WTC11 (cell line): ENCODE results near the gene ISL1. TPM values are rescaled to one million over a fixed set of nuclear protein-coding genes. Genes with fewer than 3 reads are reported as not detected.

Experiments
- ATAC-seq: fragments of 200-7000 bp; cut with Tn5 transposase; 2 replicates; pipeline ENCODE4 v1.10.0; 2021; ENCODE audit warnings: mild to moderate bottlenecking, moderate library complexity
- CTCF ChIA-PET: fragments of 300-600 bp; sonication (Branson Sonifier 250); formaldehyde crosslinking; loops from one replicate; lab custom pipeline; 2021; ENCODE audit warnings: antibody characterized with exemption; lab: Charles Lee
- POLR2A ChIA-PET: fragments of 350-600 bp; sonication (Branson Sonifier 250); formaldehyde crosslinking; loops from one replicate; lab custom pipeline; 2021; ENCODE audit warnings: antibody characterized with exemption; lab: Charles Lee
- DNase-seq: peaks from one replicate; pipeline ENCODE4 v3.0.0; 2021; ENCODE audit warnings: low spot score
- H3K27ac Mint-ChIP-seq: 2 replicates; pipeline ENCODE4 v1.8.0; 2021; ENCODE audit warnings: mixed read lengths
- H3K27me3 Mint-ChIP-seq: 2 replicates; pipeline ENCODE4 v1.8.0; 2021; ENCODE audit warnings: low read depth, mild to moderate bottlenecking, moderate library complexity, mixed read lengths
- H3K36me3 Mint-ChIP-seq: 2 replicates; pipeline ENCODE4 v1.8.0; 2021; ENCODE audit warnings: mixed read lengths
- H3K4me1 Mint-ChIP-seq: 2 replicates; pipeline ENCODE4 v1.8.0; 2022; ENCODE audit warnings: mixed read lengths
- H3K4me3 Mint-ChIP-seq: 2 replicates; pipeline ENCODE4 v1.8.0; 2021; ENCODE audit warnings: mild to moderate bottlenecking, moderate library complexity, mixed read lengths
- H3K9me3 Mint-ChIP-seq: 2 replicates; pipeline ENCODE4 v1.8.0; 2021; ENCODE audit warnings: mixed read lengths
- CBFB ChIP-seq: sonication (generic); formaldehyde crosslinking; IDR thresholded peaks from 2 replicates; pipeline ENCODE4 v1.8.1; 2022; ENCODE audit warnings: mild to moderate bottlenecking, low read depth, missing genetic modification reagents
- CREM ChIP-seq: sonication (generic); formaldehyde crosslinking; IDR thresholded peaks from 2 replicates; pipeline ENCODE4 v1.8.1; 2022; ENCODE audit warnings: mild to moderate bottlenecking, missing genetic modification reagents, moderate library complexity
- E2F5 ChIP-seq: sonication (generic); formaldehyde crosslinking; IDR thresholded peaks from 2 replicates; pipeline ENCODE4 v1.8.1; 2022; ENCODE audit warnings: mild to moderate bottlenecking, moderate library complexity, missing genetic modification reagents
- ERG ChIP-seq: fragments of 250-450 bp; sonication (Bioruptor Pico); IDR thresholded peaks from 2 replicates; pipeline ENCODE4 v1.8.0; 2021; ENCODE audit warnings: mild to moderate bottlenecking
- ETV6 ChIP-seq: sonication (generic); formaldehyde crosslinking; IDR thresholded peaks from 2 replicates; pipeline ENCODE4 v1.8.1; 2022; ENCODE audit warnings: mild to moderate bottlenecking, missing genetic modification reagents
- FOXK1 ChIP-seq: sonication (generic); formaldehyde crosslinking; IDR thresholded peaks from 2 replicates; pipeline ENCODE4 v1.8.0; 2022; ENCODE audit warnings: mild to moderate bottlenecking, moderate library complexity, missing genetic modification reagents
- FOXP4 ChIP-seq: sonication (generic); formaldehyde crosslinking; IDR thresholded peaks from 2 replicates; pipeline ENCODE4 v1.8.0; 2022; ENCODE audit warnings: mild to moderate bottlenecking, missing genetic modification reagents
- GABPB1 ChIP-seq: sonication (generic); formaldehyde crosslinking; IDR thresholded peaks from 2 replicates; pipeline ENCODE4 v1.8.1; 2023; ENCODE audit warnings: mild to moderate bottlenecking, missing genetic modification reagents
- JUN ChIP-seq: sonication (generic); formaldehyde crosslinking; IDR thresholded peaks from 2 replicates; pipeline ENCODE4 v1.8.0; 2023; ENCODE audit warnings: mild to moderate bottlenecking, missing genetic modification reagents
- NFE2L1 ChIP-seq: sonication (generic); formaldehyde crosslinking; IDR thresholded peaks from 2 replicates; pipeline ENCODE4 v1.8.1; 2023; ENCODE audit warnings: missing genetic modification reagents
- NFYB ChIP-seq: sonication (generic); formaldehyde crosslinking; conservative IDR thresholded peaks from 2 replicates; pipeline ENCODE4 v1.8.0; 2022; ENCODE audit warnings: low read depth, missing genetic modification reagents
- PRDM15 ChIP-seq: sonication (generic); formaldehyde crosslinking; IDR thresholded peaks from 2 replicates; pipeline ENCODE4 v1.8.0; 2022; ENCODE audit warnings: missing genetic modification reagents
- SOX15 ChIP-seq: fragments of 250-450 bp; sonication (Bioruptor Pico); IDR thresholded peaks from 2 replicates; pipeline ENCODE4 v1.9.0; 2021; ENCODE audit warnings: mild to moderate bottlenecking
- TEAD4 ChIP-seq: sonication (generic); formaldehyde crosslinking; IDR thresholded peaks from 2 replicates; pipeline ENCODE4 v1.8.0; 2022; ENCODE audit warnings: mild to moderate bottlenecking, missing genetic modification reagents
- TP53 ChIP-seq: sonication (generic); formaldehyde crosslinking; IDR thresholded peaks from 2 replicates; pipeline ENCODE4 v1.8.1; 2023; ENCODE audit warnings: mild to moderate bottlenecking, missing genetic modification reagents
- ZBTB21 ChIP-seq: sonication (generic); formaldehyde crosslinking; IDR thresholded peaks from 2 replicates; pipeline ENCODE4 v1.8.1; 2023; ENCODE audit warnings: mild to moderate bottlenecking, missing genetic modification reagents, borderline replicate concordance
- ZNF317 ChIP-seq: sonication (generic); formaldehyde crosslinking; IDR thresholded peaks from 2 replicates; pipeline ENCODE4 v1.8.1; 2023; ENCODE audit warnings: low read depth, mild to moderate bottlenecking, moderate library complexity, missing genetic modification reagents, borderline replicate concordance
- ZNF396 ChIP-seq: fragments of 250-450 bp; sonication (Bioruptor Pico); IDR thresholded peaks from 2 replicates; pipeline ENCODE4 v1.8.0; 2021; ENCODE audit warnings: mild to moderate bottlenecking, moderate library complexity, borderline replicate concordance
- ZNF423 ChIP-seq: fragments of 250-450 bp; sonication (Bioruptor Pico); IDR thresholded peaks from 2 replicates; pipeline ENCODE4 v2.1.2; 2022; ENCODE audit warnings: mild to moderate bottlenecking, moderate library complexity
- total RNA-seq: library from RNA; stranded (reverse); gene quantifications from 3 replicates; pipeline ENCODE4 v1.2.3, GENCODE V29; 2021
- TF ChIP-seq, protein P1 (sequence below): sonication (generic); formaldehyde crosslinking; IDR thresholded peaks from 2 replicates; pipeline ENCODE4 v1.8.1; 2022; ENCODE audit warnings: low read depth, mild to moderate bottlenecking, moderate library complexity, missing genetic modification reagents, borderline replicate concordance

The ISL1 gene
- total RNA-seq, 1 experiment from 2014 or later = not detected

- ChIA-PET CTCF (interaction anchor here (0.7 to 3.0 kb wide), 5 partner anchors 11 to 587 kb away, joined by 6 to 18 read pairs (median 7); no protein-coding TSS in a partner anchor), POLR2A (interaction anchor here (1.0 to 2.1 kb wide), 2 partner anchors 13 to 416 kb away, joined by 3 to 4 read pairs; no protein-coding TSS in a partner anchor)
- TF ChIP-seq, protein P1, sequence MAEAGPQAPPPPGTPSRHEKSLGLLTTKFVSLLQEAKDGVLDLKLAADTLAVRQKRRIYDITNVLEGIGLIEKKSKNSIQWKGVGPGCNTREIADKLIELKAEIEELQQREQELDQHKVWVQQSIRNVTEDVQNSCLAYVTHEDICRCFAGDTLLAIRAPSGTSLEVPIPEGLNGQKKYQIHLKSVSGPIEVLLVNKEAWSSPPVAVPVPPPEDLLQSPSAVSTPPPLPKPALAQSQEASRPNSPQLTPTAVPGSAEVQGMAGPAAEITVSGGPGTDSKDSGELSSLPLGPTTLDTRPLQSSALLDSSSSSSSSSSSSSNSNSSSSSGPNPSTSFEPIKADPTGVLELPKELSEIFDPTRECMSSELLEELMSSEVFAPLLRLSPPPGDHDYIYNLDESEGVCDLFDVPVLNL = no peak
- no peak for TF ChIP-seq SOX15 (CRISPR knock-in tag)
- no peak for TF ChIP-seq JUN (CRISPR knock-in tag)
- no peak for TF ChIP-seq NFYB
- no peak for TF ChIP-seq CREM (CRISPR knock-in tag)
- no peak for TF ChIP-seq ZNF423 (CRISPR knock-in tag)
- no peak for TF ChIP-seq TEAD4
- no peak for TF ChIP-seq NFE2L1 (CRISPR knock-in tag)
- TF ChIP-seq FOXK1 (CRISPR knock-in tag) = no peak
- Mint-ChIP-seq H3K9me3 (no peaks in the 10 kb centered on the region), H3K36me3 (no peaks in the 10 kb centered on the region), H3K27ac (no peak overlapping the region), H3K4me1 (peaks cover 93% of the 10 kb centered on the region), H3K27me3 (peaks cover 100% of the 10 kb centered on the region), H3K4me3 (peak overlapping the region; percentile 78)
- ATAC-seq = no peak
- DNase-seq = peak; percentile 26
Observed at GRCh38 chr5:51381761-51382474, 1.3 kb upstream of the ISL1 start.

DNA sequence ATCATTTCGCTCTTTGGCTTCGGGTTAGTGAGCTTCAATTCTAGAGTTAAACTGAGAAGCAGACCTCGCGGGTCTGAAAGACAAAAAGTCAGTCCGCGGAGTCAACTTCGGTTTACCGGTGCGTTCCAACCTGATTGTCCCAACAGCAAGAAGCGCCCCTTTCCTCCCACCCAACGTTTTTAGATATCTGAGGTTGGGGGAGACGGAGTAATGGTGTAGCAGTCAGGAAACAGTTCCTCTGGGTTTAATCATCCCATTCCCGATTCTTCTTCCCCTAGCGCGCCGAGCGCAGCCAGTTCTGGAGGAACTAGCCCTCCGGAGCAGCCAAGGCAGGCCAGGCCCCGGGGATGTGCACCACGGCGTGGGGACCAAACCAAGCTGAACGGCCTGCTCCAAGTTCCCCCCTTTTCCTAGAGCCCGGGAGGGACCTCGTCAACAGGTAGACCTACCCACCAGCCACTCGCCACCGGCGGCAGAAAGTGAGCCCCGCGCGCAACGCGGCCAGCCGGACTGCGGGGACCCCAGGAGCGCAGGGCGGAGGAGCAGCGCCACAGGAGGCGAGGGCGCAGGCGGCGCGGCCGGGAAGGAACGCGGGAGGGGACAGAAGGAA is 622 bp upstream of the ISL1 start:
- CTCF ChIA-PET = interaction anchor here (0.9 to 3.0 kb wide), 9 partner anchors 10 to 626 kb away, joined by 3 to 18 read pairs (median 6); no protein-coding TSS in a partner anchor
- TF ChIP-seq ERG (CRISPR knock-in tag) = no peak
- TF ChIP-seq ETV6 (CRISPR knock-in tag) = 0 out of 2 replicates have a peak, but pooled peaks have one; percentile 58
- peak; percentile 33; the same call in 1 of the 2 replicates for TF ChIP-seq FOXP4
- peak; percentile 70 for TF ChIP-seq ZNF423 (CRISPR knock-in tag)
- TF ChIP-seq TEAD4 = no peak
- 0 out of 2 replicates have a peak, but pooled peaks have one; percentile 12 for TF ChIP-seq E2F5 (CRISPR knock-in tag)
- DNase-seq = peak; percentile 52
- Mint-ChIP-seq H3K4me1 (peaks cover 87% of the 10 kb centered on the region), H3K36me3 (no peaks in the 10 kb centered on the region), H3K27ac (no peak overlapping the region), H3K9me3 (no peaks in the 10 kb centered on the region), H3K27me3 (peaks cover 100% of the 10 kb centered on the region), H3K4me3 (peak overlapping the region; percentile 78)
- POLR2A ChIA-PET = interaction anchor here (0.6 to 2.1 kb wide), 4 partner anchors 13 to 416 kb away, joined by 3 to 4 read pairs (median 4); no protein-coding TSS in a partner anchor
- peak; percentile 11 for ATAC-seq

- Mint-ChIP-seq H3K4me1 (peaks cover 84% of the 10 kb centered on the region), H3K27ac (no peak overlapping the region), H3K4me3 (peak overlapping the region; percentile 78), H3K9me3 (no peaks in the 10 kb centered on the region), H3K36me3 (no peaks in the 10 kb centered on the region), H3K27me3 (peaks cover 100% of the 10 kb centered on the region)
- no peak for ATAC-seq
- ChIA-PET CTCF (interaction anchor here (1.6 to 3.0 kb wide), 3 partner anchors 8 to 421 kb away, joined by 3 to 18 read pairs (median 6); no protein-coding TSS in a partner anchor), POLR2A (interaction anchor here (2.1 kb wide), 1 partner anchor 418 kb away, joined by 4 read pairs; no protein-coding TSS in a partner anchor)
- no peak for DNase-seq
- TF ChIP-seq CBFB (CRISPR knock-in tag) = no peak
- TF ChIP-seq GABPB1 = no peak
- no peak for TF ChIP-seq PRDM15 (CRISPR knock-in tag)
- TF ChIP-seq FOXK1 (CRISPR knock-in tag) = no peak
- no peak for TF ChIP-seq ZNF396 (CRISPR knock-in tag)
- no peak for TF ChIP-seq ZBTB21
- TF ChIP-seq ZNF317 (CRISPR knock-in tag) = no peak
- no peak for TF ChIP-seq TP53 (CRISPR knock-in tag)
Observed at GRCh38 chr5:51384281-51384840, 1.1 kb downstream of the ISL1 start.
